SK-N-DZ (cell line): ENCODE measurements around the gene TMEM176A.
A peak's percentile ranks its signal among the peaks of the same experiment; 100 is the strongest.

ENCODE experiments used
- DNase-seq: peaks from one replicate; pipeline ENCODE4 v3.0.0-alpha.2; 2015; ENCODE audit warnings: low spot score

TMEM176A gene

GRCh38 chr7:150814328-150815001, 13.9 kb downstream of the TMEM176A start:
- DNase-seq, result no peak

- no peak for DNase-seq
Observed at GRCh38 chr7:150818971-150819370, 18.4 kb downstream of the TMEM176A start.

GRCh38 chr7:150820148-150820547, 19.6 kb downstream of the TMEM176A start:
- no peak for DNase-seq

- no peak for DNase-seq
Observed at GRCh38 chr7:150820578-150821198, 20.1 kb downstream of the TMEM176A start.

GRCh38 chr7:150823043-150823442, 22.5 kb downstream of the TMEM176A start:
- no peak for DNase-seq

GRCh38 chr7:150823484-150824126, 23.0 kb downstream of the TMEM176A start:
- no peak for DNase-seq

GRCh38 chr7:150824379-150825177, 24.0 kb downstream of the TMEM176A start:
- DNase-seq, result peak; percentile 25

- DNase-seq, result no peak
Observed at GRCh38 chr7:150826061-150826849, 25.7 kb downstream of the TMEM176A start.

GRCh38 chr7:150828384-150828783, 27.8 kb downstream of the TMEM176A start:
- no peak for DNase-seq

GRCh38 chr7:150829426-150829825, 28.9 kb downstream of the TMEM176A start:
- no peak for DNase-seq

GRCh38 chr7:150830937-150831336, 30.4 kb downstream of the TMEM176A start:
- DNase-seq, result no peak

- DNase-seq, result no peak
Observed at GRCh38 chr7:150831851-150832250, 31.3 kb downstream of the TMEM176A start.

GRCh38 chr7:150835019-150835418, 34.5 kb downstream of the TMEM176A start:
- no peak for DNase-seq

- no peak for DNase-seq
Observed at GRCh38 chr7:150835702-150836280, 35.2 kb downstream of the TMEM176A start.

GRCh38 chr7:150838965-150839650, 38.5 kb downstream of the TMEM176A start:
- DNase-seq, result no peak

- DNase-seq, result no peak
Observed at GRCh38 chr7:150842018-150842417, 41.4 kb downstream of the TMEM176A start.

GRCh38 chr7:150842716-150843115, 42.1 kb downstream of the TMEM176A start:
- no peak for DNase-seq

GRCh38 chr7:150845421-150845861, 44.9 kb downstream of the TMEM176A start:
- DNase-seq, result no peak

GRCh38 chr7:150846291-150847115, 45.9 kb downstream of the TMEM176A start:
- DNase-seq, result no peak
